ENCODE measurements around the gene GIN1. TPM values are rescaled to one million over a fixed set of nuclear protein-coding genes. Genes with fewer than 3 reads are reported as not detected.
"Not testable (repeated sequence)": the region's sequence is repeated elsewhere in the genome, so short reads cannot be mapped to it uniquely, and the experiment has no call there.

The GIN1 gene
- total RNA-seq, 1 donor from 2014 or later: 14.1 TPM

DNA sequence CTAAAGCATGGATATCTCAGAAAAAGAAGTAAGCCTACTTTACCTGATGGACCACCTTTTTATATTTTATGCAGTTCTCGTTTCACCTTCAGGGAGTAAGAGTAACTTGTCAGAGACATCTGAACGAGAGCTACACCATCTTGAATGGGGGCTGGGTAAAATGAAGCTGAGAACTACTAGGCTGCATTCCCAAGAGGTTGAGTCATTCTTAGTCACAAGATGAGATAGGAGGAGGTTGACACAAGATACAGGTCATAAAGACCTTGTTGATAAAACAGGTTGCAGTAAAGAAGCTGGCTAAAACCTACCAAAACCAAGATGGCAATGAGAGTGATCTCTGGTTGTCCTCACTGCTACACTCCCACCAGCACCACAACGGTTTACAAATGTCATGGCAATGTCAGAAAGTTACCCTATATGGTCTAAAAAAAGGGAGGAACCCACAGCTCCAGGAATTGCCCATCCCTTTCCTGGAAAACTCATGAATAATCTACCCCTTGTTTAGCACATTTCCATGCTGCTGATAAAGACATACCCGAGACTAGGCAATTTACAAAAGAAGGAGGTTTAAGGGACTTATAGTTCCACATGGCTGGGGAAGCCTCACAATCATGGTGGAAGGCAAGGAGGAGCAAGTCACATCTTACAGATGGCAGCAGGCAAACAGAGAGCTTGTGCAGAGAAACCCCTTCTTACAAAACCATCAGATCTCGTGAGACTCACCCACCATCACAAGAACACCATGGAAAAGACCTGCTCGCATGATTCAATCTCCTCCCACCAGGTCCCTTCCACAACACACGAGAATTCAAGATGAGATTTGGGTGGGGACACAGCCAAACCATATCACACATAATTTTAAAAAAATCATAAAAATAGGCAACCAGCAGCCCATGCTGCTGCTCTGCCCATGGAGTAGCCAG is 62.5 kb downstream of the GIN1 start:
- ATAC-seq: no peak
- intact Hi-C loops (cut with DNase I): loop anchor here (5.0 kb wide), 1 partner anchor 1300 kb away; no protein-coding TSS in a partner anchor
- DNase-seq (ENCODE audit: low spot score): no peak

DNA sequence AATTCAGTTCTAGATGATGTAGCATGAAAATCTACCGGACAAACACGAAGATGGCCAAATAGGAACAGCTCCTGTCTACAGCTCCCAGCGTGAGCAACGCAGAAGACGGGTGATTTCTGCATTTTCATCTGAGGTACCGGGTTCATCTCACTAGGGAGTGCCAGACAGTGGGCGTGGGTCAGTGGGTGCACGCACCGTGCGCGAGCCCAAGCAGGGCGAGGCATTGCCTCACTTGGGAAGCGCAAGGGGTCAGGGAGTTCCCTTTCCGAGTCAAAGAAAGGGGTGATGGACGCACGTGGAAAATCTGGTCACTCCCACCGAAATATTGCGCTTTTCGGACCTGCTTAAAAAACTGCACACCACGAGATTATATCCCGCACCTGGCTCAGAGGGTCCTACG is 73.2 kb downstream of the GIN1 start:
- DNase-seq (ENCODE audit: low spot score); ATAC-seq; intact Hi-C loops (cut with DNase I): not testable (repeated sequence)

DNA sequence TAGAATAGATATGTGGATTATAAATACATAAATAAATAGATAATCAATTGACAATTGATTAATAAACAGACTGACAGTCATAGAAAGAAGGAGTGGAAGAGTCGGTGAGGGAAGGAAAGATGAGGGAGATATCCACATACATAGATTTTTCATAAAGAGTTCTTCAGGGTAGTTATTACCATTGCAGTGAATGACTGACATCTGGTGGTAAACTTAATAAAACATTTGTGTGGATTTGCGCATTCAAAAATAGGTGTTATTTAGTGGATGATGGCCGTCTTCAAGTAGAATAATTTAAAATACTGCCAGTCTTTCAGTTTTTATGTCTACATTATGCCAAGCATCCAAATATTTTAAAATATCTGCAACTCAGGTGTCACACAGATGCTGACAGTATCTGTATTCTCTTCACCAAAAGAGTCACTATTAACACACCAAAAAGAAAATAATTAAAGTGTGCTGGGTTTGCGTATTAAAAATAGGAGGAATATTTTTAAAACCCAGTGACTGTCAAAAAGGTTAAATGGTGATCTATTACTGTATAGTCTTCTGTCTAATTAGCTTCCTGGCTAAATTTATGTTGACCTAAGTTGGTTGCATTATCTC is 78.8 kb downstream of the GIN1 start:
- no peak for DNase-seq (ENCODE audit: low spot score)
- ATAC-seq: peak; percentile 26
- intact Hi-C loops (cut with DNase I): loop anchor here (5.0 kb wide), 1 partner anchor 459 kb away; no protein-coding TSS in a partner anchor

DNA sequence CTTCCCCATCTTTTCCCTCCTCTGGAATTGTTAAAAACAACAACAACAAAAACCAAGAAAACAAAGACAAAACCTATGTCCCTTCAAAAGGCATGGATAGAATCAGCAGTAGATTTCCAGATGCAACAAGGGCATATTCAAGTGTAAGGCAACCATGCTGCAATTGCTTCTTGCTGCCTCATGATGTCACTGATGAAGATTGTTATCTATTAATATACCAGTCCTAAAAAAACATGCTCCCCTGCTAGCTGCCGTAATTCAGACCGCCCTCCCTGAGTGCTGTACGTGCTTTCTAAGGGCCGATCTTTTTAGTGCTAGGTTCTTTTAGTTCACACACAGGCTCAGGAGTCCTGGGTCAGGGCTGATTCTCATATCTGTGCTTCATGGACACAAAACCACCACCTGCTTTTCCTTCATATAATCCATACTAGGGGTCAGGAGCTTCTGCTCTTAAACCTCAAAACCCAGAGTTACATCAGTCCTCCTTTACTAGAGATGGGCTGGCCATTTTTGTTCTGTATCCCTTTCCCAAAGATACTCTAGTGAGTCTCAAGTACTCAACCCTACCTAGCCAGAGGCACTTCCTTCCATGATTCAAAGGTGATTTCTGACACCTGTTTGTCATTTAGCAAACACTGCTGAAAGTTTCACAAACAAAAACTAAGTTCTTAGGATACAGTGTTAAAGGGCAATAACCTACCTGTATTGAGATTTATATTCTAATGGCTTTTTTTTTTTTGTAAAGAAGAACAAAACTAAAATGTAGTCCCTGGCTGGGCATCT is 82.1 kb downstream of the GIN1 start:
- intact Hi-C loops (cut with DNase I): no loop called here
- DNase-seq (ENCODE audit: low spot score) (no peak), ATAC-seq (no peak)

DNA sequence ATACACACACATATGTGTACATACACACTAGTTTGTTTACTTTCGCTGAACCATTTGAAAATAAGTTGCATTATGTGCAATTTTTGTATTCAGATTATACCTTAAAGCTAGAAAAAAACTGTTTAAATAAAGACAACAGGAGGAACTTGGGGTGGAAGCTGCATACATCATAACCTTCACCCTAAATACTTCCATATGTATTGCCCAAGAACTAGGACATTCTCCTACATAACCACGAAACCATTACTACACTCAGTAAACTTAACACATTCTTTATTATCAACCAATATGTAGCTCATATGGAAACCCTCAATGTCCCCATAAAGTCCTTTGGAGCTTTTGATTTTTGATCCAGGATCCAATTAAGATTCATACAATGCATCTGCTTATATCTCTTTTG is 83.3 kb downstream of the GIN1 start:
- DNase-seq (ENCODE audit: low spot score) (no peak), ATAC-seq (no peak)
- intact Hi-C loops (cut with DNase I): no loop called here

Other genes starting within 250 kb of the GIN1 start
- 103 TPM for gene PPIP5K2, start 163 bp upstream of the GIN1 start, total RNA-seq
- gene MACIR, start 138.6 kb upstream of the GIN1 start, total RNA-seq: 24.2 TPM

All from sciatic nerve (tissue), 2 donors.